Mucosa of descending colon (tissue), 3 donors: ENCODE data around the gene UBE3C. TPM values are rescaled to one million over a fixed set of nuclear protein-coding genes. Genes with fewer than 3 reads are reported as not detected.
A peak's percentile ranks its signal among the peaks of the same experiment; 100 is the strongest.

Source experiments
- ATAC-seq: fragments of 200-7000 bp; cut with Tn5 transposase; one replicate; pipeline ENCODE4 v1.9.1; 2020; ENCODE audit warnings: mild to moderate bottlenecking, moderate library complexity
- DNase-seq, 3 donors: peaks; one replicate each; pipeline ENCODE4 v3.0.0-alpha.2; 2020
- H3K36me3 ChIP-seq: fragments of 200-600 bp; one replicate; pipeline ENCODE4 v1.8.0; 2021; ENCODE audit warnings: low read depth, mild to moderate bottlenecking
- H3K4me1 ChIP-seq: fragments of 200-600 bp; one replicate; pipeline ENCODE4 v1.8.0; 2021; ENCODE audit warnings: low read depth, mild to moderate bottlenecking
- H3K4me3 ChIP-seq: fragments of 200-600 bp; one replicate; pipeline ENCODE4 v1.8.0; 2021; ENCODE audit warnings: mild to moderate bottlenecking
- H3K9me3 ChIP-seq: fragments of 200-600 bp; one replicate; pipeline ENCODE4 v1.8.0; 2021; ENCODE audit warnings: mild to moderate bottlenecking
- CTCF ChIP-seq: fragments of 200-600 bp; IDR thresholded peaks from one replicate; pipeline ENCODE4 v1.8.0; 2022; ENCODE audit warnings: antibody characterized with exemption, mild to moderate bottlenecking
- intact Hi-C, 2 donors: fragments of 100-400 bp; cut with DNase I in 1 of 2; cut with micrococcal nuclease in 1 of 2; formaldehyde crosslinking; loops; one replicate each; pipeline versions ENCODE4 v1.11.0 to v1.11.1; 2022; cut with DNase I, micrococcal nuclease
- total RNA-seq, 3 donors: library from RNA; stranded (reverse); fragmentation: NEBNext Ultra II Directional in 2 of 3; extraction: Animal tissue kit (Norgen Biotek cat#: 25700) in 2 of 3; gene quantifications; one replicate each; pipeline versions ENCODE4 v1.2.1 to v1.2.4, GENCODE V29; 2021 to 2023
- donor health status: DM: no; HTN: no; CAD: no; lungs with moderate emphysema.
- donor health status: DM: no; HTN: no; CAD: no.
- donor health status: DM: no; HTN: yes; CAD: no.

The UBE3C gene
- total RNA-seq, 3 donors from 2014 or later = 58.1 to 68.0 (median 66.7) TPM

DNA sequence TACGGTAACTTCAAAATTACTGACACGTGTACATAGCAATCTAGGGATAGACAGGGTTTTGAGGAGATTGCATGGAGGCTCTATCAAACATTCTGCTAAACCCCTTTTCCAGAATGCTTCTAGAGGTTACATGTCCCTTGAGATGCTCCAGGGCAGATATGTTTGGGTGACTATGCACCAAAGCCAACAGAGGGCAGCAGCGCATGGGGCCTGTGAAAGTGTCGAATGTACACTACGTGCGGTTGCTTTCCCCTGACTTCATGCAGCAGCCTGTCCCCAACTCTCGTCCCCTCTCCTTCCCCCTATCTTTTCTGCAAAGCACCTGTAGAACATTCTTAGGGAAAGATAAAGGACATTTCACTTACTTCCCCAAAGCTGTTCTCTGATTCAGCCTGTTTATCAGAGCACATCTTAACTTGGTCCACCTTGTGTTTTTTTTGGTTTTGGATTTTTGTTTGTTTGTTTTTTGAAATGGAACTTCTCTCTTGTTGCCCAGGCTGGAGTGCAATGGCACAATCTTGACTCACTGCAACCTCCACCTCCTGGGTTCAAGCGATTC is 90.2 kb downstream of the UBE3C start:
- peak; percentile 42 for ATAC-seq
- no peak for TF ChIP-seq CTCF

GRCh38 chr7:157233677-157234076 is 95.0 kb downstream of the UBE3C start:
- H3K36me3 ChIP-seq = peaks cover 4% of the 10 kb centered on the region
- H3K4me1 ChIP-seq = no peaks in the 10 kb centered on the region
- DNase-seq = no peak
- H3K9me3 ChIP-seq = no peaks in the 10 kb centered on the region
- intact Hi-C loops = no loop called here
- no peak overlapping the region for H3K4me3 ChIP-seq
- ATAC-seq = no peak
- no peak for TF ChIP-seq CTCF

More for the DNA sequence above, 90.2 kb downstream of the UBE3C start:
- intact Hi-C loops = no loop called here
- no peak for DNase-seq
- Histone ChIP-seq H3K36me3 (peaks cover 11% of the 10 kb centered on the region), H3K9me3 (no peaks in the 10 kb centered on the region), H3K4me1 (no peaks in the 10 kb centered on the region), H3K4me3 (no peak overlapping the region)

DNA sequence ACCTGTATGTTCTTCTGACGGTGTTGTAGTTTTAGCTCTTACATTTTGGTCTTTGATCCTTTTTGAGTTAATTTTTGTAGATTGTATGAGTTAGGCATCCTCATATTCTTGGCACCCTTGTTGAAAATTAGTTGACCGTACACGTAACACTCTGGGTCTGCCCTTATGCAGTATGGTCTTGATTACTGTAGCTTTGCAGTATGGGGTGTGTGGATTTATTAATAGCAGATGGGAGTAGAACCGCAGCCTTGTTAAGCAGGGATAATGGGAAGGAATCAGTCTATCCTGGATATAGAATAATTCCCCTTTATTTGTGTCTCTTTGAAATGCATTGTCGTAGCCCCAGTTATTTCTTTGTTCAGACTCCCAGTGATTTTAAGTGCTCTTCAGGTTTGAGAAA is 95.5 kb downstream of the UBE3C start:
- DNase-seq (no peak), ATAC-seq (no peak)
- H3K4me3 ChIP-seq = no peak overlapping the region
- TF ChIP-seq CTCF = no peak
- H3K9me3 ChIP-seq = no peaks in the 10 kb centered on the region
- H3K36me3 ChIP-seq = peaks cover 4% of the 10 kb centered on the region
- intact Hi-C loops = no loop called here
- no peaks in the 10 kb centered on the region for H3K4me1 ChIP-seq

DNA sequence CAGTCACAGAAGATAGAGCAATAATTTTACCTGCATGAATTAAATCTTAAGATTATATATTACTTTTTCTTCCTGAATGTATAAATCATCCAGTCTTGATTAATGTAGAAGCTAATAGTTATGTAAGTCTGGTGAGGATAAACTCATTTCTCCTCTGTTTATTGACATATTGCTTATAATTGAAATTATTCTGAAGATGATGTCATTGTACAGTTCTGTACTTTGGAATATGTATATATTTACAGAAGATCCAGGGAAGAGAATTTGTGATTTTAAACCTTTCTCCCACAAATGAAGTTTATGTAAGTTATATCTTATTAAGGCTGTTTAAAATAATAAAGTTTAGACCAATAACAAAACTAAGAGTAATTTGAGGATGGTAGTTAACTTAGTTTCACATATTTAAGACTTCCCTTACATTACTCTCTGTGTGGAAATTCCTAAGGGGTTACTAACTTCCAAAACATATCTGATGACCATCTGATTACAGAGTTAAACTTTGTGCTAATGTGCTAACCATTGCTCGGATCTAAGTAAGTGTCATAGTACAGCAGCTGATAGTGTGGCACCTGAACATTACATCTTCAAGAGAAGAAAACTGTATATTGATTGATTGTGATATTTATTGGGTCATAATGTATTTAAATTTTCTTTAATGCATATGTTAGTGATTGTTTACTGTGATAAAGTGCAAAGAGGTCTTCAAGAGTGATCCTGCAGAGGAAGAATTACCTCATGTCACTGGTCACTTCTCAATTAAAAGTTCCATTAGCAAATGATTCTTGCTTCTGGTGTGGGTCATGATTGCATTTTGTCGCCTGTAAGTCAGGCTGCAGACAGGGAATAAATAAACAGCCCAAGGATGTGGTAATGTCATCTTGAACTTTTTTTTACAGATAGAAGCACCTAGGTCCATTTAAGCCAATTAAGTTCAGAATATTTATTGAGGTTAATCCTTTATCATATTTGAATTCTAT is 96.9 kb downstream of the UBE3C start:
- no peak for TF ChIP-seq CTCF
- ATAC-seq (no peak), DNase-seq (no peak)
- peaks cover 4% of the 10 kb centered on the region for H3K36me3 ChIP-seq
- H3K4me1 ChIP-seq = no peaks in the 10 kb centered on the region
- H3K4me3 ChIP-seq = no peak overlapping the region
- H3K9me3 ChIP-seq = no peaks in the 10 kb centered on the region
- intact Hi-C loops = no loop called here

DNA sequence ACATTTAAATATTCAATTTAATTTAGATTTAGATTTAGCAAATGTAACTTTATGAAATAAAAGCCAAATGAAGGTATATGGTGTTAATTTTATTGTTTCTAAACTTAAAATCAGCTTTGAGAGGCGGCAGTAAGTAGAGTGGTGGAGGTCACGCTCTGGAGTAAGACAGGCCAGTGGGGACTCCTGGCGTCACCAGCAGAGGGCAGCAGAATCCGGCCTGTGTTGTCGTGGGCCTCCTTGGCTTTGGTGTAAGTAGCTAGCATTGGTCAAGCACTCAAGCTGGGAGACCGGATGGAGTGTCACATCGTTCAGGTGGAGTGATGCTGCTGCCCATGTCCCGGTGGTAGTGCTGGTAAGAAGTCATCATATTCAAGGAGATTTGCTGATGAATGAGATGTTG is 99.4 kb downstream of the UBE3C start:
- H3K9me3 ChIP-seq = no peaks in the 10 kb centered on the region
- no peak overlapping the region for H3K4me3 ChIP-seq
- H3K36me3 ChIP-seq = no peaks in the 10 kb centered on the region
- DNase-seq (no peak), ATAC-seq (no peak)
- TF ChIP-seq CTCF = no peak
- intact Hi-C loops = no loop called here
- no peaks in the 10 kb centered on the region for H3K4me1 ChIP-seq
